Activated CD8-positive, alpha-beta T cell treated with anti-CD3 and anti-CD28 coated beads for 36 hours (primary cell): ENCODE results near the gene LCA5L. TPM values are rescaled to one million over a fixed set of nuclear protein-coding genes. Genes with fewer than 3 reads are reported as not detected.

Experiments used
- ATAC-seq: fragments of 200-7000 bp; cut with Tn5 transposase; one replicate; pipeline ENCODE4 v1.10.0; 2021; ENCODE audit warnings: mild to moderate bottlenecking, moderate library complexity
- CTCF ChIA-PET: fragments of 350-600 bp; sonication (Branson Sonifier 250); formaldehyde crosslinking; loops from one replicate; lab custom pipeline; 2021; ENCODE audit warnings: antibody characterized with exemption; lab: Charles Lee
- POLR2A ChIA-PET: fragments of 350-600 bp; sonication (Branson Sonifier 250); formaldehyde crosslinking; loops from one replicate; lab custom pipeline; 2021; ENCODE audit warnings: antibody characterized with exemption; lab: Charles Lee
- DNase-seq: peaks from one replicate; pipeline ENCODE4 v3.0.0-alpha.2; 2020
- H3K27ac Mint-ChIP-seq: one replicate; pipeline ENCODE4 v1.8.0; 2021; ENCODE audit warnings: mild to moderate bottlenecking, mixed read lengths
- H3K27me3 Mint-ChIP-seq: one replicate; pipeline ENCODE4 v1.8.0; 2021; ENCODE audit warnings: mixed read lengths
- H3K36me3 Mint-ChIP-seq: one replicate; pipeline ENCODE4 v1.8.0; 2021; ENCODE audit warnings: low read depth, mixed read lengths
- H3K4me1 Mint-ChIP-seq: one replicate; pipeline ENCODE4 v1.8.0; 2021; ENCODE audit warnings: low read depth, mixed read lengths
- H3K4me3 Mint-ChIP-seq: one replicate; pipeline ENCODE4 v1.8.0; 2021; ENCODE audit warnings: mild to moderate bottlenecking, moderate library complexity, mixed read lengths
- H3K9me3 Mint-ChIP-seq: one replicate; pipeline ENCODE4 v1.8.0; 2021; ENCODE audit warnings: mixed read lengths
- intact Hi-C: fragments of 100-400 bp; cut with micrococcal nuclease; formaldehyde crosslinking; loops from one replicate; pipeline ENCODE4 v1.10.0; 2022
- total RNA-seq, 2 experiments: library from RNA; stranded (reverse); gene quantifications; one replicate each; pipeline ENCODE4 v1.2.3, GENCODE V29; 2021
- TF ChIP-seq, protein P1 (sequence below): fragments of 200-600 bp; IDR thresholded peaks from one replicate; pipeline ENCODE4 v1.8.0; 2022; ENCODE audit warnings: antibody characterized with exemption, mild to moderate bottlenecking

The LCA5L gene
- total RNA-seq, 2 experiments from 2014 or later = 0.36 TPM; not detected in 1

DNA sequence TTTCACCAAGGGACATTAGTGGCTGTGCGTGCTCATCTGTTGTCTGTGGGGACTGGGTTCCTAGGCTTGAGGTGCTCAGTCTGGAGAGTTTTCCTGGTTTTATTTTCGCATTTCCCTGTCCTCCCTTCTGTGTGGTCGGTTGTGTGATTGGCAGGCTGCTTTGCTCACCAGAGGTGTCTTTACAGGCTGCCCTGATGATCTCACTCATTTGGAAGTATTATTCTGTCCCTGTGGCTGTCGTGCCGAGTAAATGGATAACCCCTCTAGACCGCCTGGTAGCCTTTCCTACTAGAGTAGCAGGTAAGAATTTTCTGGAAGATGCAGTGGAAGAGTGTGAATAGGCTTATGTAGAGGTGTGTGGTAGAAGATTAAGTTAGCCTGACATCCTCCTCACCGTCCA lies 52.6 kb downstream of the LCA5L start:
- peaks cover 13% of the 10 kb centered on the region for H3K4me1 Mint-ChIP-seq
- no peak overlapping the region for H3K27ac Mint-ChIP-seq
- POLR2A ChIA-PET = interaction anchor here (1.5 kb wide), 1 partner anchor 10 kb away, joined by 3 read pairs; no protein-coding TSS in a partner anchor
- CTCF ChIA-PET = interaction anchor here (0.6 kb wide), 1 partner anchor 12 kb away, joined by 3 read pairs; no protein-coding TSS in a partner anchor
- no peak overlapping the region for H3K4me3 Mint-ChIP-seq
- no peaks in the 10 kb centered on the region for H3K27me3 Mint-ChIP-seq
- TF ChIP-seq, protein P1, sequence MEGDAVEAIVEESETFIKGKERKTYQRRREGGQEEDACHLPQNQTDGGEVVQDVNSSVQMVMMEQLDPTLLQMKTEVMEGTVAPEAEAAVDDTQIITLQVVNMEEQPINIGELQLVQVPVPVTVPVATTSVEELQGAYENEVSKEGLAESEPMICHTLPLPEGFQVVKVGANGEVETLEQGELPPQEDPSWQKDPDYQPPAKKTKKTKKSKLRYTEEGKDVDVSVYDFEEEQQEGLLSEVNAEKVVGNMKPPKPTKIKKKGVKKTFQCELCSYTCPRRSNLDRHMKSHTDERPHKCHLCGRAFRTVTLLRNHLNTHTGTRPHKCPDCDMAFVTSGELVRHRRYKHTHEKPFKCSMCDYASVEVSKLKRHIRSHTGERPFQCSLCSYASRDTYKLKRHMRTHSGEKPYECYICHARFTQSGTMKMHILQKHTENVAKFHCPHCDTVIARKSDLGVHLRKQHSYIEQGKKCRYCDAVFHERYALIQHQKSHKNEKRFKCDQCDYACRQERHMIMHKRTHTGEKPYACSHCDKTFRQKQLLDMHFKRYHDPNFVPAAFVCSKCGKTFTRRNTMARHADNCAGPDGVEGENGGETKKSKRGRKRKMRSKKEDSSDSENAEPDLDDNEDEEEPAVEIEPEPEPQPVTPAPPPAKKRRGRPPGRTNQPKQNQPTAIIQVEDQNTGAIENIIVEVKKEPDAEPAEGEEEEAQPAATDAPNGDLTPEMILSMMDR = no peak
- intact Hi-C loops = no loop called here
- DNase-seq (no peak), ATAC-seq (no peak)
- peaks cover 23% of the 10 kb centered on the region for H3K36me3 Mint-ChIP-seq
- no peaks in the 10 kb centered on the region for H3K9me3 Mint-ChIP-seq

DNA sequence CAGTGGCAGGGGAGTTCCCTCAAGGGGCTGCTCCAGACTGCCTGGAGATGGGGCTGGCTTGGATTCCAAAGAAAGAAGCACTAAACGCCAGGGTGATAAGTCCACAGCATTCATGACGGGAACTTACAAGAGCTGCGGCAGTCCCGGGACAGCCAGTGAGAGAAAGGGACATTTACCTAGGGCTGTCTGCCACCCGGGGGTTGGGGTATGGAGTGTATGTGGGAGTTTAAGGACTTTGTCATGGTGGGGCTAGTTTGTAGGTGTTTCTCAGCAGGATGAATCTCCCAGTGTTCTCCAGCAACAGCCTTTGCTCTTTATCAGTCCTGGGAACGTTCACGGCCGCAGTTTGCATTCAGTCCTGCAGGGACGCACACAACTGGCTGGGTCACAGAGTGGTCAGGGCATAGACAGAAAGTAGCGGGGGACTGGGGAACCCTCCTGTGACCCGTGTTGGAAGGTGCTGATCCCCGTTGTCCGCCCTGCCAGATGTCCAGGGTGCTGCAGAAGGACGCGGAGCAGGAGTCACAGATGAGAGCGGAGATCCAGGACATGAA lies 55.3 kb downstream of the LCA5L start:
- CTCF ChIA-PET = interaction anchor here (0.9 to 3.2 kb wide), 5 partner anchors 14 to 54 kb away, joined by 3 to 9 read pairs (median 5); partner anchors contain the start of gene HMGN1
- H3K9me3 Mint-ChIP-seq = no peaks in the 10 kb centered on the region
- POLR2A ChIA-PET = interaction anchor here (0.7 to 1.6 kb wide), 2 partner anchors 42 to 77 kb away, joined by 3 to 8 read pairs; partner anchors contain the start of gene BRWD1
- H3K4me1 Mint-ChIP-seq = peaks cover 25% of the 10 kb centered on the region
- H3K27ac Mint-ChIP-seq = no peak overlapping the region
- TF ChIP-seq, protein P1 = no peak
- no peak overlapping the region for H3K4me3 Mint-ChIP-seq
- peaks cover 18% of the 10 kb centered on the region for H3K36me3 Mint-ChIP-seq
- intact Hi-C loops = no loop called here
- H3K27me3 Mint-ChIP-seq = no peaks in the 10 kb centered on the region
- DNase-seq (no peak), ATAC-seq (no peak)

DNA sequence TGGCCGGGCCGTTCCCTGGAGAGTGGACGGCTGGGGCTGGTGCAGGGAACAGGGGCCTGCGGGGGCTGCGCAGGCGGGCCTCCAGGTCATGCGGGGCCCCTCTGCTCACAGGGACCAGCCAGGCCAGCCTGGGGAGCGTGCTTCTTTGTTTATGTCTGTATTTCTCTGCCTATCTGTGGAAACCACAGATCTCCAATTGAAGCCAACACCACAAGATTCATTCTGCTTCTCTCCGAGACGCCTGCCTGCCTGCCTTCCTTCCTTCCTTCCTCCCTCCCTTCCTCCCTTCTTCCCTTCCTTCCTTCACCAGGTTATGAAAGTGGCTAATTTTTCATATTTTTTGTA lies 56.8 kb downstream of the LCA5L start:
- Mint-ChIP-seq H3K9me3 (no peaks in the 10 kb centered on the region), H3K27me3 (no peaks in the 10 kb centered on the region), H3K4me3 (peak overlapping the region; percentile 77), H3K36me3 (peaks cover 10% of the 10 kb centered on the region), H3K27ac (no peak overlapping the region), H3K4me1 (peaks cover 34% of the 10 kb centered on the region)
- TF ChIP-seq, protein P1 = no peak
- ChIA-PET POLR2A (no interaction called here), CTCF (interaction anchor here (1.8 kb wide), 1 partner anchor 8 kb away, joined by 7 read pairs; no protein-coding TSS in a partner anchor)
- DNase-seq = no peak
- intact Hi-C loops = loop anchor here (5.0 to 10.0 kb wide), 3 partner anchors 41 to 204 kb away; partner anchors contain the start of genes BRWD1, HMGN1 and PSMG1
- ATAC-seq = no peak

DNA sequence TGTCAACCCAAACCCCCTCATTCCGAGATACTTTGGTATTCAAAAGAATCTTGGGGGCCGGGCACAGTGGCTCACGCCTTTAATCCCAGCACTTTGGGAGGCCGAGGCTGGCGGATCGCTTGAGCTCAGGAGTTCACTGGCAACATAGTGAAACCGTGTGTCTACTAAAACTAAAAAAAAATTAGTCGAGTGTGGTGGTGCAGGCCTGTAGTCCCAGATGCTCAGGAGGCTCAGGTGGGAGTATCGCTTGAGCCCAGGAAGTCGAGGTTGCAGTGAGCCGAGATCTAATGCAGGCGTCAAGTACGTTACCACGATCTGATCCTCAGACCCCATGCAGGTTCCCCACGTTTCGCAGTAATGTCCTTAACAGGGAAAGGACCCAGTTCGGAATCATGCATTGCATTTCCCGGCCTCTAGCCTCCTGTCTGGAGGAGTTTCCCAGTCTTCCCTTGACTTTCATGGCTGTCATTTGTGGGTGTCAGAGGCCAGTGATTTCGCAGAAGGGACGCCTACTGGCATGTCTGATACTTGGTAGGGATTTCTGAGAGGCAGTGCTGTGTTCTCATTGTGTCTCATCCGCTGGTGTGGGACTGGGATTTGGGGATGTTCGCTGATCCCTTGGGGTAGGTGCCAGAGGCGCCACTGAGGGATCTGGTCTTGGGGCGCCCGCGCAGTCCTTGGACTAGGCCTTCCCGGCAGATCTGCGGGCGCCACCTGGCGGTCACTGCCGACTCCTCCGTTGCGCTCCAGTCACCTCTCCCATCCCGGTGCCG lies 57.4 kb downstream of the LCA5L start:
- Mint-ChIP-seq H3K27ac (peak overlapping the region; percentile 92), H3K4me3 (peak overlapping the region; percentile 77), H3K4me1 (peaks cover 34% of the 10 kb centered on the region), H3K36me3 (peaks cover 9% of the 10 kb centered on the region), H3K9me3 (no peaks in the 10 kb centered on the region), H3K27me3 (no peaks in the 10 kb centered on the region)
- TF ChIP-seq, protein P1 = peak; percentile 98
- intact Hi-C loops = loop anchor here (5.0 to 10.0 kb wide), 3 partner anchors 41 to 203 kb away; partner anchors contain the start of genes BRWD1, HMGN1 and PSMG1
- ATAC-seq = peak; percentile 75
- DNase-seq = peak; percentile 93
- POLR2A ChIA-PET = interaction anchor here (0.8 to 4.3 kb wide), 4 partner anchors 39 to 292 kb away, joined by 3 to 31 read pairs (median 6); partner anchors contain the start of genes BRWD1, HMGN1 and PSMG1
- CTCF ChIA-PET = interaction anchor here (0.7 to 1.8 kb wide), 11 partner anchors 9 to 205 kb away, joined by 3 to 7 read pairs (median 4); partner anchors contain the start of genes BRWD1 and PSMG1
